Measurements from ENCODE around the gene KHDRBS1. TPM values are rescaled to one million over a fixed set of nuclear protein-coding genes. Genes with fewer than 3 reads are reported as not detected.
"Not testable (repeated sequence)": the region's sequence is repeated elsewhere in the genome, so short reads cannot be mapped to it uniquely, and the experiment has no call there.

The KHDRBS1 gene
- total and polyA plus RNA-seq, 12 donors = 33.2 to 78.3 (median 66.5) TPM

- 47 to 64% methylated on average over 1 of the region's 1 CpG for WGBS, 2 donors
- no peak for TF ChIP-seq CTCF (IDR thresholded peaks at IDR 0.05)
- ATAC-seq (no peak), DNase-seq (no peak)
- H3K4me3 ChIP-seq = no peak overlapping the region
- no peaks in the 10 kb centered on the region for H3K4me1 ChIP-seq
- intact Hi-C loops (cut with DNase I) = no loop called here
- peaks cover 0 to 94% (median 32%) of the 10 kb centered on the region in 9 donors for H3K36me3 ChIP-seq
- no peaks in the 10 kb centered on the region for H3K27me3 ChIP-seq
- H3K9me3 ChIP-seq = no peaks in the 10 kb centered on the region
- H3K27ac ChIP-seq = no peak overlapping the region
Observed at GRCh38 chr1:32082022-32082421, 68.4 kb downstream of the KHDRBS1 start.

GRCh38 chr1:32086381-32086780 is 72.7 kb downstream of the KHDRBS1 start:
- H3K27me3 ChIP-seq; H3K4me1 ChIP-seq; DNase-seq; intact Hi-C loops (cut with DNase I); H3K27ac ChIP-seq; H3K9me3 ChIP-seq; ATAC-seq; H3K4me3 ChIP-seq: not testable (repeated sequence)
- WGBS, 2 donors = 97 to 98% methylated on average over 2 of the region's 2 CpGs
- H3K36me3 ChIP-seq = peaks cover 0 to 88% (median 8%) of the 10 kb centered on the region in 9 donors

GRCh38 chr1:32091176-32091575 is 77.5 kb downstream of the KHDRBS1 start:
- WGBS, 2 donors = 96 to 98% methylated on average over 8 of the region's 8 CpGs
- no peak for TF ChIP-seq CTCF (IDR thresholded peaks at IDR 0.05)
- H3K4me1 ChIP-seq = no peaks in the 10 kb centered on the region

GRCh38 chr1:32091591-32091990 is 77.9 kb downstream of the KHDRBS1 start:
- Histone ChIP-seq H3K27ac (no peak overlapping the region), H3K27me3 (no peaks in the 10 kb centered on the region), H3K4me1 (no peaks in the 10 kb centered on the region), H3K36me3 (peaks cover 0 to 97% (median 39%) of the 10 kb centered on the region in 9 donors), H3K4me3 (no peak overlapping the region), H3K9me3 (no peaks in the 10 kb centered on the region)
- WGBS, 2 donors = 95% methylated on average over 15 of the region's 15 CpGs
- intact Hi-C loops (cut with DNase I) = no loop called here
- ATAC-seq (no peak), DNase-seq (no peak)
- no peak for TF ChIP-seq CTCF (IDR thresholded peaks at IDR 0.05)

More at GRCh38 chr1:32091176-32091575, 77.5 kb downstream of the KHDRBS1 start:
- intact Hi-C loops (cut with DNase I) = no loop called here
- no peak for DNase-seq
- H3K27ac ChIP-seq = no peak overlapping the region
- H3K9me3 ChIP-seq = no peaks in the 10 kb centered on the region
- H3K36me3 ChIP-seq = peaks cover 0 to 97% (median 35%) of the 10 kb centered on the region in 9 donors
- no peaks in the 10 kb centered on the region for H3K27me3 ChIP-seq
- no peak overlapping the region for H3K4me3 ChIP-seq
- ATAC-seq = peak in 1 of 8 donors; percentile 10

Small RNA genes lying within 50 kb of the gene (microRNA-seq; reads per million reads assigned to microRNA genes)
- 0 reads per million in 2 donors for gene MIR5585

Other genes with a start within 250 kb of the KHDRBS1 start
- 10 to 100 TPM in 2 of 10 donors, 1 to 10 TPM in 8; 4.4 to 14.9 (median 8.6) TPM for gene ADGRB2, start 249.5 kb upstream of the KHDRBS1 start, total RNA-seq
- 10 to 100 TPM in 1 of 2 donors, under 1 TPM in 1; 0.91 to 17.9 TPM for gene ADGRB2, start 249.5 kb upstream of the KHDRBS1 start, polyA plus RNA-seq
- gene SPOCD1, start 197.8 kb upstream of the KHDRBS1 start, total RNA-seq = 1 to 10 TPM in 1 of 10 donors, under 1 TPM in 2, not detected in 7; 0.12 to 1.2 (median 0.65) TPM
- under 1 TPM in 1 of 2 donors, not detected in 1; 0.17 TPM for gene SPOCD1, start 197.8 kb upstream of the KHDRBS1 start, polyA plus RNA-seq
- gene PTP4A2, start 75.5 kb upstream of the KHDRBS1 start, total RNA-seq = 100 to 1,000 TPM; 206 to 506 (median 236) TPM
- 100 to 1,000 TPM in 1 of 2 donors, 10 to 100 TPM in 1; 49.5 to 154 TPM for gene PTP4A2, start 75.5 kb upstream of the KHDRBS1 start, polyA plus RNA-seq
- gene TMEM39B, start 59.1 kb downstream of the KHDRBS1 start, total RNA-seq = 10 to 100 TPM in 1 of 10 donors, 1 to 10 TPM in 9; 4.8 to 15.5 (median 6.5) TPM
- gene TMEM39B, start 59.1 kb downstream of the KHDRBS1 start, polyA plus RNA-seq = 1 to 10 TPM; 7.2 to 7.5 TPM
- gene KPNA6, start 94.2 kb downstream of the KHDRBS1 start, total RNA-seq = 10 to 100 TPM; 73.0 to 92.5 (median 82.6) TPM
- gene KPNA6, start 94.2 kb downstream of the KHDRBS1 start, polyA plus RNA-seq = 10 to 100 TPM; 10.2 to 11.3 TPM
- gene TXLNA, start 165.8 kb downstream of the KHDRBS1 start, total RNA-seq = 10 to 100 TPM; 13.7 to 28.9 (median 17.3) TPM
- 10 to 100 TPM in 1 of 2 donors, 1 to 10 TPM in 1; 7.5 to 11.7 TPM for gene TXLNA, start 165.8 kb downstream of the KHDRBS1 start, polyA plus RNA-seq
- gene CCDC28B, start 186.7 kb downstream of the KHDRBS1 start, total RNA-seq = 10 to 100 TPM; 11.8 to 25.5 (median 16.3) TPM
- gene CCDC28B, start 186.7 kb downstream of the KHDRBS1 start, polyA plus RNA-seq = 10 to 100 TPM; 21.3 to 42.7 TPM
- gene IQCC, start 191.8 kb downstream of the KHDRBS1 start, total RNA-seq = 1 to 10 TPM in 4 of 10 donors, under 1 TPM in 6; 0.34 to 1.2 (median 0.90) TPM
- 1 to 10 TPM in 1 of 2 donors, under 1 TPM in 1; 0.87 to 2.0 TPM for gene IQCC, start 191.8 kb downstream of the KHDRBS1 start, polyA plus RNA-seq
- gene DCDC2B, start 195.2 kb downstream of the KHDRBS1 start, total RNA-seq = not detected
- not detected for gene DCDC2B, start 195.2 kb downstream of the KHDRBS1 start, polyA plus RNA-seq
- 10 to 100 TPM in 6 of 10 donors, 1 to 10 TPM in 4; 8.1 to 12.8 (median 11.1) TPM for gene TMEM234, start 208.5 kb downstream of the KHDRBS1 start, total RNA-seq
- 10 to 100 TPM; 14.9 to 19.6 TPM for gene TMEM234, start 208.5 kb downstream of the KHDRBS1 start, polyA plus RNA-seq
- 100 to 1,000 TPM in 7 of 10 donors, 10 to 100 TPM in 3; 90.3 to 138 (median 103) TPM for gene EIF3I, start 208.5 kb downstream of the KHDRBS1 start, total RNA-seq
- gene EIF3I, start 208.5 kb downstream of the KHDRBS1 start, polyA plus RNA-seq = 100 to 1,000 TPM; 140 to 342 TPM
- 10 to 100 TPM in 1 of 10 donors, 1 to 10 TPM in 9; 1.0 to 12.5 (median 3.9) TPM for gene FAM167B, start 233.4 kb downstream of the KHDRBS1 start, total RNA-seq
- 10 to 100 TPM; 13.5 to 17.3 TPM for gene FAM167B, start 233.4 kb downstream of the KHDRBS1 start, polyA plus RNA-seq
- 1 to 10 TPM in 4 of 10 donors, under 1 TPM in 6; 0.25 to 7.1 (median 0.86) TPM for gene LCK, start 237.4 kb downstream of the KHDRBS1 start, total RNA-seq
- under 1 TPM; 0.29 to 0.39 TPM for gene LCK, start 237.4 kb downstream of the KHDRBS1 start, polyA plus RNA-seq